K562 (cell line): ENCODE data around the gene NPY5R. TPM values are rescaled to one million over a fixed set of nuclear protein-coding genes. Genes with fewer than 3 reads are reported as not detected.

Source experiments
- GABPA ChIP-seq: fragments of 200-800 bp; sonication (Bioruptor generic); conservative IDR thresholded peaks from 2 replicates; pipeline ENCODE4 v1.6.1; 2016; ENCODE audit warnings: low read depth, missing genetic modification characterization, missing compliant biosample characterization
- NFATC3 ChIP-seq: fragments of 450-650 bp; IDR thresholded peaks from 2 replicates; pipeline ENCODE4 v1.6.1; 2017; ENCODE audit warnings: mild to moderate bottlenecking
- REST ChIP-seq, 2 experiments: fragments of 450-650 bp; formaldehyde crosslinking in 1 of 2; IDR thresholded peaks; 2 replicates each; pipeline versions ENCODE4 v1.4.0 to v1.6.1; 2014 to 2020; ENCODE audit warnings: mild to moderate bottlenecking in 2 of 2, borderline replicate concordance in 1 of 2, low read depth in 1 of 2
- TBL1XR1 ChIP-seq, 2 experiments: IDR thresholded peaks; 2 replicates each; pipeline ENCODE4 v1.6.1; 2012; ENCODE audit warnings: improper control_type of control experiment in 2 of 2, low read length in 2 of 2, mild to moderate bottlenecking in 1 of 2
- ZBTB33 ChIP-seq: sonication (generic); formaldehyde crosslinking; IDR thresholded peaks from 2 replicates; pipeline ENCODE4 v1.8.1; 2023; ENCODE audit warnings: mild to moderate bottlenecking, missing genetic modification reagents
- ZNF740 ChIP-seq, 3 experiments: fragments of 200-800 bp in 1 of 3; sonication (Bioruptor generic) in 1 of 3; sonication (generic) in 1 of 3; formaldehyde crosslinking in 1 of 3; IDR thresholded peaks; 2 replicates each; pipeline versions ENCODE4 v1.6.1 to v1.8.0; 2016 to 2022; ENCODE audit warnings: mild to moderate bottlenecking in 2 of 3, missing compliant biosample characterization in 2 of 3, missing genetic modification characterization in 2 of 3, missing genetic modification reagents in 1 of 3
- polyA plus RNA-seq, 8 experiments: library from polyadenylated mRNA; depleted of rRNA in 4 of 8; stranded (reverse) in 5 of 8; unstranded in 3 of 8; fragments of >200 nt; fragmentation: Nextera tagmentation in 2 of 8; fragmentation: Illumina TruSeq in 1 of 8; extraction: Ambion mirVana in 2 of 8; extraction: Trizol in 1 of 8; gene quantifications; 2 replicates each; pipeline versions ENCODE4 v1.2.1 to v1.2.3, GENCODE V29; 2011 to 2014; ENCODE audit warnings: inconsistent platforms in 1 of 8, missing spikeins in 1 of 8
- total RNA-seq, 7 experiments: library from RNA; depleted of rRNA in 6 of 7; stranded (reverse); fragments of >200 nt in 6 of 7; fragmentation: Illumina TruSeq in 2 of 7; extraction: Trizol in 2 of 7; gene quantifications; 2 replicates each; pipeline versions ENCODE4 v1.2.1 to v1.2.3, GENCODE V29; 2011 to 2021; ENCODE audit warnings: low replicate concordance in 1 of 7
- TF ChIP-seq, protein P1 (sequence below): sonication (generic); formaldehyde crosslinking; IDR thresholded peaks from 2 replicates; pipeline ENCODE4 v1.8.0; 2022; ENCODE audit warnings: mild to moderate bottlenecking, missing genetic modification reagents
- TF ChIP-seq, protein P2 (sequence below), 2 experiments: IDR thresholded peaks; 2 replicates each; pipeline ENCODE4 v1.6.1; 2012; ENCODE audit warnings: improper control_type of control experiment in 2 of 2, low read depth in 2 of 2, low read length in 2 of 2, borderline replicate concordance in 1 of 2

The NPY5R gene
- total and polyA plus RNA-seq, 9 of the 15 experiments (the other 6 are each of a cell fraction or from before 2014, with no cell fraction given): not detected

DNA sequence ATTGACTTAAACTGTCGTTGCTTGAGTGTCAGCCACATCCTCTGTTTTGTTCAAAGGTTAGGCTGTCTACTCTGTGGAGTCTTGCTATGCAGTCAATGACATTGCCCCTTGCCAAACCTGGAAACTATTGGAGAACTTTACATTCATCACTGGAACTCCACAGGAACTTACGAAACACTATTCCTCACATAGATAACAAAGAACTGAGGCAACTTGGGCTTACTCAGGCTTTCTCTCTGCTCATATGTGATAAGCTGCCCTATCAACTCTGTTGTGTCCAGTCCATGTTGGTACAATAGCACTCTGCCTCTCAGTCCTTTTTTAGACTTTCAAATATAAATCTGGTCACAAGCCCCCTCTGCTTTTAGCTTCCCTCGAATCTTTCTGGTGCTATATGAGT, 9.4 kb downstream of the NPY5R start (continued):
- TF ChIP-seq REST (IDR thresholded peaks at IDR 0.05; ENCODE audit: borderline replicate concordance) (no peak), REST (CRISPR knock-in tag; IDR thresholded peaks at IDR 0.05; ENCODE audit: low read depth) (no peak), ZBTB33 (CRISPR knock-in tag) (no peak), TBL1XR1 (IDR thresholded peaks at IDR 0.05; ENCODE audit: low read length in 2 of 2) (no peak), ZNF740 (CRISPR knock-in tag; IDR thresholded peaks at IDR 0.05) (no peak), ZNF740 (tag; IDR thresholded peaks at IDR 0.05) (no peak), NFATC3 (no peak), GABPA (tag) (0 out of 2 replicates have a peak, but pooled peaks have one; percentile 27)
- TF ChIP-seq, protein P1, sequence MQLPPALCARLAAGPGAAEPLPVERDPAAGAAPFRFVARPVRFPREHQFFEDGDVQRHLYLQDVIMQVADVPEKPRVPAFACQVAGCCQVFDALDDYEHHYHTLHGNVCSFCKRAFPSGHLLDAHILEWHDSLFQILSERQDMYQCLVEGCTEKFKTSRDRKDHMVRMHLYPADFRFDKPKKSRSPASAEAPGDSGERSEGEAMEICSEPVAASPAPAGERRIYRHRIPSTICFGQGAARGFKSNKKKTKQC: no peak
- TF ChIP-seq, protein P2, sequence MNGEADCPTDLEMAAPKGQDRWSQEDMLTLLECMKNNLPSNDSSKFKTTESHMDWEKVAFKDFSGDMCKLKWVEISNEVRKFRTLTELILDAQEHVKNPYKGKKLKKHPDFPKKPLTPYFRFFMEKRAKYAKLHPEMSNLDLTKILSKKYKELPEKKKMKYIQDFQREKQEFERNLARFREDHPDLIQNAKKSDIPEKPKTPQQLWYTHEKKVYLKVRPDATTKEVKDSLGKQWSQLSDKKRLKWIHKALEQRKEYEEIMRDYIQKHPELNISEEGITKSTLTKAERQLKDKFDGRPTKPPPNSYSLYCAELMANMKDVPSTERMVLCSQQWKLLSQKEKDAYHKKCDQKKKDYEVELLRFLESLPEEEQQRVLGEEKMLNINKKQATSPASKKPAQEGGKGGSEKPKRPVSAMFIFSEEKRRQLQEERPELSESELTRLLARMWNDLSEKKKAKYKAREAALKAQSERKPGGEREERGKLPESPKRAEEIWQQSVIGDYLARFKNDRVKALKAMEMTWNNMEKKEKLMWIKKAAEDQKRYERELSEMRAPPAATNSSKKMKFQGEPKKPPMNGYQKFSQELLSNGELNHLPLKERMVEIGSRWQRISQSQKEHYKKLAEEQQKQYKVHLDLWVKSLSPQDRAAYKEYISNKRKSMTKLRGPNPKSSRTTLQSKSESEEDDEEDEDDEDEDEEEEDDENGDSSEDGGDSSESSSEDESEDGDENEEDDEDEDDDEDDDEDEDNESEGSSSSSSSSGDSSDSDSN (IDR thresholded peaks at IDR 0.05; ENCODE audit: borderline replicate concordance in 1 of 2, low read depth in 2 of 2, low read length in 2 of 2): no peak
